ENCODE measurements around the gene RAB17.

DNA sequence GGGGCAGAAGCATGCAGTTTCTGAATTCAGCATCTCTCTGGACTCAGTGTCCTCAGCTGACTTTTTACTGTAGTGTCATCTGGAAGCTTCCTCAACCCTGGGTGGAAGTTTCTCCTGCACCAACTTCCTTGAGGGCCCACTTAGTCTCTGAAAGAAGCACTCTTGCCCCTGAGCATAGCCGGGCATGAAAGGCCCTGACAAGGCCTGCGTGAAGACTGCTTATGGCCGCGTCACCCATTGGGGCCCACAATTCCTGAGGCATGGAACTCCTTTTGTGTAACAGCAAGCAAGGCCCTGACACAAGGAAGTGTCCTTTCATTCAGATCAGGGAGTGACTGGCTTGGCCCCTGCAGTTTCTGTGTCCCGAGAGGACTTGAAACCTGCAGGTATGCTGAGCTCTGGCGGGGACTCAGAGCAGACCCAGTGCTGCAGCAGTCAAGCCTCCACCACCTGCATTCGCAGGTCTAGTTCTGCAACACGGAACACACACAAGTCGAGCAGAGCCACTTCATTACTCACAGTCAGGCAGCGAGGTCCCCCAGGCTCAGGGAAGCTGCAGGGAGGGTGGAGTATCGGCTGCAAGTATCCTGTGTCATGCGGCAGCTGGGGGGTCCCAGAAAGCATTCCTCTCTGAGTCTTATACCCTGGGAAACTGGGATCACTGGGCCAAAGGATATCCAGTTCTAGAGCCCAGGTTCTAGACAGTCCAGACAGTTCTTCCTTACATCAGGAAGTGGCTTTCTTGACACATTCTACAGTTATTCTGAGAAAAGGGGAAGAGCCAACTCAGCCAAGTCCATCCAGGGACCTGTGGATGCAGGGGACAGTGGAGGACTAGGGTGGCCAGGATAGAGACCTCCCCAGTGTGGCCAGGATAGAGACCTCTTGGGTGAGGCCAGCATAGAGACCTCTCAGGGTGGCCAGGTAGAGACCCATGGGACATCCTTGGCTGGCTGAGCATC, 59.8 kb downstream of the RAB17 start:
- TF ChIP-seq, protein P1, sequence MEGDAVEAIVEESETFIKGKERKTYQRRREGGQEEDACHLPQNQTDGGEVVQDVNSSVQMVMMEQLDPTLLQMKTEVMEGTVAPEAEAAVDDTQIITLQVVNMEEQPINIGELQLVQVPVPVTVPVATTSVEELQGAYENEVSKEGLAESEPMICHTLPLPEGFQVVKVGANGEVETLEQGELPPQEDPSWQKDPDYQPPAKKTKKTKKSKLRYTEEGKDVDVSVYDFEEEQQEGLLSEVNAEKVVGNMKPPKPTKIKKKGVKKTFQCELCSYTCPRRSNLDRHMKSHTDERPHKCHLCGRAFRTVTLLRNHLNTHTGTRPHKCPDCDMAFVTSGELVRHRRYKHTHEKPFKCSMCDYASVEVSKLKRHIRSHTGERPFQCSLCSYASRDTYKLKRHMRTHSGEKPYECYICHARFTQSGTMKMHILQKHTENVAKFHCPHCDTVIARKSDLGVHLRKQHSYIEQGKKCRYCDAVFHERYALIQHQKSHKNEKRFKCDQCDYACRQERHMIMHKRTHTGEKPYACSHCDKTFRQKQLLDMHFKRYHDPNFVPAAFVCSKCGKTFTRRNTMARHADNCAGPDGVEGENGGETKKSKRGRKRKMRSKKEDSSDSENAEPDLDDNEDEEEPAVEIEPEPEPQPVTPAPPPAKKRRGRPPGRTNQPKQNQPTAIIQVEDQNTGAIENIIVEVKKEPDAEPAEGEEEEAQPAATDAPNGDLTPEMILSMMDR (IDR thresholded peaks at IDR 0.05; ENCODE audit: poor library complexity): no peak
- TF ChIP-seq EZH2phosphoT487 (IDR thresholded peaks at IDR 0.05; ENCODE audit: low read depth, severe bottlenecking, unreplicated experiment): no peak

Measured in hepatocyte (in vitro differentiated cells).